AG08396 (cell line): ENCODE measurements around the gene LCP1.

ENCODE experiments used
- DNase-seq: peaks from one replicate; pipeline ENCODE4 v3.0.0; 2012; ENCODE audit warnings: low spot score, mixed read lengths

LCP1 gene

DNA sequence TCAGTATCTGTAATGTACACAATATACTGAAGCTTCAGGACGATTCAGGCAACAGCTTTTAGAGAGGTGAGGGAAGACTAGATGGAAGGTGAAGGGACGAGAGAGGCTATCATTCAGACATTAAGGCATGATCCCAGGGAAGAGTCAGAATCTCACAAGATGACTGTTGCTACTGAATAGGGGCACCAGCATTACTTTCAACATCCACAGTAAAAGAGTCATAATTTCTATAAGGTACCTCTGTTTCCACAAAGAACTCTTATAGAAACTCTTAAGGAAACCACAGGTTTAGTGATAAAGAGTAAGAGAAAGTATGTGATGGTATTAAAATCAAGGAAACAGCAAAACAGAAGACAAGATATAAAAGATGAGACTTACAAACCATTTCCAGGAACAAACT lies 23.0 kb downstream of the LCP1 start:
- no peak for DNase-seq

DNA sequence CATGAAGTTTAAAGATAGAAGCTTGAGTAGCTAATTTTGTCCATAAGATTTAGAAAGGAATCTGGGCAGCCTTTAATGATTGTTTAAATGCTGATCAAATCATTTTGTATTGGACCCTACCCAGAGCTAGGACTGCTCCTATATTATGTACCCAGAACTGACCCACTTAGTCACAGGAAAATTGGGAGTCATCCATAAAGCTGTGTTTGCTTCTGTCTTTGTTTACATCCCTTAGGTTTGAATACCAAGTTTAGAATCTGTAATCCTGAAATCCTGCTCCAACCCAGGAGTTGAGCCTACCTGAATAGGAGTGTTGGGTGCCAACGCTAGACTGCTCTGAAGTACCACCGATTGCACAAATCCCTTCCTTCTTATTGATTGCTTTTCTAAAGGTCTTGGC lies 23.8 kb downstream of the LCP1 start:
- no peak for DNase-seq

GRCh38 chr13:46154136-46154801 lies 27.7 kb downstream of the LCP1 start:
- DNase-seq: no peak

- DNase-seq: no peak
Observed at GRCh38 chr13:46152627-46153328, 29.2 kb downstream of the LCP1 start.

GRCh38 chr13:46150134-46150693 lies 31.8 kb downstream of the LCP1 start:
- DNase-seq: no peak

- no peak for DNase-seq
Observed at GRCh38 chr13:46149272-46150133, 32.5 kb downstream of the LCP1 start.

- DNase-seq: no peak
Observed at GRCh38 chr13:46146898-46147297, 35.1 kb downstream of the LCP1 start.

DNA sequence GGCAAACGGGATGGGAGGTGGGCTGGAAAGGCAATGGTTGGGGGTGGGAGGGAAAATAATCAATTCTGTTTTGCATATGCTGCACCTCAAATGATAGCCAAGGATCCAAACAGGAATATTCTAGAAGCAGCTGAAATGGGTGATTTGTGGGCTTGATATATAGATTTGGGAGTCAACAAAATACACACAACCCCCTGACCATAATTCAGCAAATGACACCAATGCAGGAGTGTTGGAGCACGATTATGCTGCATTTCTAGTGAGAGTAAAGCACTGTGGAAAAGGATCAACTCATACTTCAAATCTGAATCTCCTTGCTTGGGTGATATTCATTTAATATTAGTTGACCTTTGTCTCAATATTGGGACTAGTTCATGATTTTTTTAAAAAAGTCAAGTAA lies 36.0 kb downstream of the LCP1 start:
- no peak for DNase-seq

DNA sequence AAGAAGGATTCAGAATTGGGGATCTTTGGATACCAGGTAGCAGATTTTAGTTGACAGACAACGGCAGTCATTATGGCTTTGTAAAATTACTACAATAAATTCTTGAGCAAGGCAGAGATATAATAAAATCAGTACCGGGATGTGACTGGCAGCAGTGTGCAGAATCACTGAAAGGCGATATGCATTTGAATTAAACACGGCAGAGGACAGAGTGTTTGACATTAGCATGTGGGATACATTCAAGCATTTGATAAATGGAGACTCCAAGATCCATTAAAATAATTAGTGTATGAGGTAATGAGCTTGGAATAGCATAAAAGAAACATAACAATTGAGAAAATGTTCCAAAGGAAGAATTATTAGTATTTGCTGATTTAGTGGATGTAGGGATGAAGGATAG lies 36.8 kb downstream of the LCP1 start:
- DNase-seq: no peak

DNA sequence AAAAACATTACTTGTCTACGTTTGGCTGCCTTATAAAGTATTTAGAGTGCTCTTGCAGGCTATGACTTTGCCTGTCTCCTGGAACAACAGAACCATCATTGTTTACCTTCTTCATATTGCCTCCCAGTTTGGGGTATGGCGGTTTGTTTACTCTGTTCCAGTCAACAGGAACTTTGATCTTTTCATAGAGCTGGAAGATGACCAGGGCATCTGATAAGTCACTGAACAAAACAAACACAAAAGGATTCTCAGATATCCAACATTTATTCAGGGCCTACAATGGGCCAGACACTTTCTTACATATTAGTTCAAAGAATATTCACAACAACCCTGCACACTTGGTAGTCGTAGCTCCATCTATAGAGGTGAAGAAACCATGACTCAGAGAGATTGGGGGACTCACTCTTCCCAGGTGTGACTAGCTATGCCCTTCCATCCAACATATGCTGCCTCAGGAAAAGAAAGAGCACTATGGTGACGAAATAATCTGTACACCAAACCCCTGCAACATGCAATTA lies 38.7 kb downstream of the LCP1 start:
- DNase-seq: no peak

GRCh38 chr13:46142776-46143175 lies 39.2 kb downstream of the LCP1 start:
- no peak for DNase-seq

DNA sequence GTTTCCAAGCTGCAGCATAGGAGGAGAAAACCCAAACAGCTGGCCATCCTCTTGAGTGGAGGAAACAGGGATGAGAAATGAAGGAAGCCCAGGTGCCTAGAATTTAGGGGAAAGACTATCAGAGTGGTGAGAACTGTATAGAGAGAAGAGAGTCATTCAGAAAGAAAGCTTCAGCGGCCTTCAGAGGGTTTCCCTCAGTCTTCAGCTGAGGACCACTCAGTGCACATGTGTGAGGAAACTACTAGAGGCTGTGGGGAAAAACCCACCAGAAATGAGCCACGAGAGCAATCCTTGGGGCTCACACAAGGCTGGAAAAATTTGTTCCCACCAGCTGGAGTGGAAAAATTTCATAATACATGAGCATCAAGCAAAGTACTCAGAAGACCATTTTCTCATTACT lies 41.9 kb downstream of the LCP1 start:
- DNase-seq: no peak

DNA sequence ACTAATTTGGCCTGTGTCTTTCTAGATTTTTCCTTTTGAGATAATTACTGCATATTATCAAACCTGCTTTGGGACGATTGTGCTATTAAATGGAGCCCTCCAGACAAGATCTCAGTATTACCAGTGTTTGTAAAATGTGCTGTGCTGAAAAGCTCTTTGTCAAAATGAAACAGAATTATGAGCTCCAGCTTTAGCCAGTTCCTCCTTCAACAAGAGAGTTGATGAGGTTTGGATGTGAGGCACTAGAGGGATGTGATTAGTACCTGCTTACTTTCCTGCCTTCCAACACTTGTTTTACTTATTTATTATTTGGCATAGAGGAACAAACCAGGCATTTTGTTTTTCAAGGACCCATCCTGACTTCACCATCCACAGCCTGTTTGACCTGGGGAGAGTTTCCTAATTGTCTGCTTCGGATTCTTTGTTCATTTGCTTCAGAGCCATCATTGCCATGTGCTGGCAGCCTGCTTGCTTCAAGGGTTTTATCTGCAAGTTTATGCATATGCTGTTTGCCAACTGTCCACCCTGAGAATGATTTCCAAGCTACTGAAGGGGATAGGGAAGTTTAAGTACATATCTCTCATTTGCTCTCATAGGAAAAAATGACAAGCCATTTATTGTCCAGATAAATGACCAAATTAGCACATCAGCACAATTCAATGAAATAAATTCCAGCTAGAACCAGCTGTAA lies 44.2 kb downstream of the LCP1 start:
- no peak for DNase-seq

- no peak for DNase-seq
Observed at GRCh38 chr13:46136688-46137087, 45.3 kb downstream of the LCP1 start.

DNA sequence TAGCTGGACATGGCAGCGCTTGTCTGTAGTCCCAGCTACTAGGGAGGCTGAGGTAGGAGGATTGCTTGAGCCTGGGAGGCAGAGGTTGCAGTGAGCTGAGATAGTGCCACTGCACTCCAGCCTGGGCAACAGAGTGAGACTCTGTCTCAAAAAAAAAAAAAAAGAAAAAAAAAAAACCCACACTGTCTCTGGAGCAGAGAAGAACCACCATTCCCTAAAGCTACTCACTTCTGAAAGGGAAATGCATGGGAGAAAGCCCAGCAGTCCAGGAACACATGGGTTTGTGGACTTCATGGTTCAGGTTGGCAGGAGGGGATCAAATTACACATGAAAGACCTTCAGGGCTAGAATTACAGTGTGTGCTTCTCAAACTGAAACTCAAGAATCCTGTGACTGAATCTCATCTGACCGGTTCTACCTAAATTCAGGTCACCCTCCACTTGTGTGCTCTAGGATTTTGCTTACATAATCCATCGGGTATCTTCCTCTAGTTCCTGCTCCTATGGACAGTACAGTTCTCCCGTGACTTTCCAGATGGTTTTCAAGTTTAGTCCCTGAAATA lies 46.9 kb downstream of the LCP1 start:
- DNase-seq: no peak

GRCh38 chr13:46134494-46134893 lies 47.5 kb downstream of the LCP1 start:
- no peak for DNase-seq

DNA sequence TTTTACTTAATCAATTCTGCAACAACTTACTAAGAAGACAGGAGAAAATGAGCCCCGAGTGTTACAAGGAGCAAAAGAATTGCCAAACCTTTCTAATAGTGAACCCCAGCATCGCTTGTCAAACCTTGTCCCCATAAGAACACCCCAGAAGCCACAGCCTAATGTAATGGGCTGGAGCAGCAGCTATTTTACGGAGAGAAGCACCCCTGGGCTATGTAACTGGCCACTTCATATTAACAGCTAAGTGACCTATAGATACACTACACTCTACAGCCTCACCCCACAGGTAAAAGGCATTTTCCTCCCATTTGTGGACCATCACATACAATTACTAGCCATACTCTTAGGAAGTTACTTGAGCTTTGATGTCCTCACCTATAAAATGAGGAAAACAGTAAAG lies 49.9 kb downstream of the LCP1 start:
- DNase-seq: no peak

GRCh38 chr13:46131705-46132104 lies 50.3 kb downstream of the LCP1 start:
- no peak for DNase-seq

DNA sequence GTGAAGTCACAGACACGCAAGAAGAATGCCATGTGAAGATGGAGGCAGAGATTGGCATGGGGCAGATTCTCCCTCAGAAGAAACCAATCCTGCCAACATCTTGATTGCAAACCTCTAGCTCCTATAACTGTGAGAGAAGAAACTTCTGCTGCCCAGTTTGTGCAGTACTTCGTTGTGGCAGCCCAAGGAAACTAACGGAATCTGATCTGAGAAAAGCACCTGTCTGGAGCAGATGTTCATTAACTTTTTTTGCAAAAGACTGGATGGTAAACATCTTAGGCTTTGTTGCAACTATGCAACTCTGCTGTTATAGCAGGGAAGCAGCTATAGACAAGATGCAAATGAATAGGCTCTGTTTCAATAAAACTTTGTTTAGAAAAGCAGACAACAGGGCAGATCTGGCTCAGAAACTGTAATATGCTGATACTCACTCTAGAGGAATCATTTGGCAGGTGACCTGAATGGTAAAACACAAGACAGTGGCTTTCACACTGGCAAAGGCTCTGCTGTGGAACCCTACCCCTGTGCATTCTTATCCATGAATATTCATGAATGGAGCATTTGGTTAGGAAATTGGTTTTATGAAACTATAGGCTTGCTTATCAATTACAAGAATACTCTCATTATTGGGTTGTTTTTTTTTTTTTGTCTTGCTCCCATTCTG lies 51.9 kb downstream of the LCP1 start:
- DNase-seq: no peak

GRCh38 chr13:46129124-46129523 lies 52.9 kb downstream of the LCP1 start:
- DNase-seq: no peak
